ES-I3 (cell line): ENCODE data around the gene ANGPTL4.
A peak's percentile ranks its signal among the peaks of the same experiment; 100 is the strongest.
"Not testable (repeated sequence)": the region's sequence is repeated elsewhere in the genome, so short reads cannot be mapped to it uniquely, and the experiment has no call there.

Experiments
- H3K36me3 ChIP-seq: 2 replicates; pipeline ENCODE4 v1.6.1; 2013; ENCODE audit warnings: mild to moderate bottlenecking, low read length, control low read depth, moderate library complexity; ENCODE audit not compliant: insufficient read depth
- H3K4me1 ChIP-seq: 2 replicates; pipeline ENCODE4 v1.6.1; 2013; ENCODE audit warnings: mild to moderate bottlenecking, control low read depth, low read length; ENCODE audit not compliant: insufficient read depth
- H3K9ac ChIP-seq: 2 replicates; pipeline ENCODE4 v1.6.1; 2013; ENCODE audit warnings: low read depth, mild to moderate bottlenecking, low read length, moderate library complexity
- H3K9me3 ChIP-seq: 2 replicates; pipeline ENCODE4 v1.6.1; 2013; ENCODE audit warnings: mild to moderate bottlenecking, low read length, moderate library complexity; ENCODE audit not compliant: control insufficient read depth, insufficient read depth

The ANGPTL4 gene

GRCh38 chr19:8397271-8397670 is 33.3 kb downstream of the ANGPTL4 start:
- Histone ChIP-seq H3K9me3 (no peaks in the 10 kb centered on the region), H3K9ac (no peak overlapping the region), H3K36me3 (no peaks in the 10 kb centered on the region), H3K4me1 (peaks cover 17% of the 10 kb centered on the region; the same call in 1 of the 2 replicates)

- Histone ChIP-seq H3K9ac (no peak overlapping the region; the same call in 1 of the 2 replicates), H3K36me3 (no peaks in the 10 kb centered on the region), H3K4me1 (peaks cover 17% of the 10 kb centered on the region; the same call in 1 of the 2 replicates), H3K9me3 (no peaks in the 10 kb centered on the region)
These were observed 33.9 kb downstream of the ANGPTL4 start for GRCh38 chr19:8397746-8398310.

GRCh38 chr19:8398311-8398771 is 34.4 kb downstream of the ANGPTL4 start:
- no peaks in the 10 kb centered on the region for H3K9me3 ChIP-seq
- H3K4me1 ChIP-seq: peaks cover 17% of the 10 kb centered on the region; the same call in 1 of the 2 replicates
- H3K36me3 ChIP-seq: no peaks in the 10 kb centered on the region
- H3K9ac ChIP-seq: no peak overlapping the region

GRCh38 chr19:8399681-8400188 is 35.8 kb downstream of the ANGPTL4 start:
- H3K36me3 ChIP-seq: no peaks in the 10 kb centered on the region
- H3K9ac ChIP-seq: no peak overlapping the region
- peaks cover 17% of the 10 kb centered on the region; the same call in 1 of the 2 replicates for H3K4me1 ChIP-seq
- H3K9me3 ChIP-seq: no peaks in the 10 kb centered on the region

GRCh38 chr19:8401981-8402411 is 38.0 kb downstream of the ANGPTL4 start:
- Histone ChIP-seq H3K36me3 (no peaks in the 10 kb centered on the region), H3K9me3 (no peaks in the 10 kb centered on the region), H3K9ac (no peak overlapping the region), H3K4me1 (peaks cover 15% of the 10 kb centered on the region; the same call in 1 of the 2 replicates)

GRCh38 chr19:8403098-8403819 is 39.3 kb downstream of the ANGPTL4 start:
- Histone ChIP-seq H3K36me3 (no peaks in the 10 kb centered on the region), H3K4me1 (peaks cover 2% of the 10 kb centered on the region; the same call in 1 of the 2 replicates), H3K9ac (no peak overlapping the region), H3K9me3 (no peaks in the 10 kb centered on the region)

- Histone ChIP-seq H3K9ac (no peak overlapping the region), H3K4me1 (no peaks in the 10 kb centered on the region), H3K9me3 (no peaks in the 10 kb centered on the region), H3K36me3 (no peaks in the 10 kb centered on the region)
These were observed 39.8 kb downstream of the ANGPTL4 start for GRCh38 chr19:8403820-8404109.

GRCh38 chr19:8404391-8405151 is 40.6 kb downstream of the ANGPTL4 start:
- H3K36me3 ChIP-seq: no peaks in the 10 kb centered on the region
- H3K9ac ChIP-seq: no peak overlapping the region
- H3K9me3 ChIP-seq: no peaks in the 10 kb centered on the region
- H3K4me1 ChIP-seq: no peaks in the 10 kb centered on the region

- H3K9me3 ChIP-seq, H3K36me3 ChIP-seq, H3K9ac ChIP-seq: not testable (repeated sequence)
These were observed 46.8 kb downstream of the ANGPTL4 start for GRCh38 chr19:8410718-8411117.

GRCh38 chr19:8412783-8413628 is 49.1 kb downstream of the ANGPTL4 start, which contains the start of gene MARCHF2:
Gene MARCHF2 (plus strand): TSS chr19:8413305. CDS start chr19:8421841, 8,536 bp downstream.
- H3K9me3 ChIP-seq: no peaks in the 10 kb centered on the region
- H3K36me3 ChIP-seq: no peaks in the 10 kb centered on the region

More at GRCh38 chr19:8410718-8411117, 46.8 kb downstream of the ANGPTL4 start:
- not testable (repeated sequence) for H3K4me1 ChIP-seq

GRCh38 chr19:8413629-8413995 is 49.7 kb downstream of the ANGPTL4 start:
- no peaks in the 10 kb centered on the region for H3K9me3 ChIP-seq
- no peaks in the 10 kb centered on the region for H3K36me3 ChIP-seq
- no peaks in the 10 kb centered on the region; the same call in 1 of the 2 replicates for H3K4me1 ChIP-seq
- peak overlapping the region; percentile 89 for H3K9ac ChIP-seq

More at GRCh38 chr19:8412783-8413628, 49.1 kb downstream of the ANGPTL4 start, which contains the start of gene MARCHF2:
- Histone ChIP-seq H3K9ac (peak within 1 kb of the TSS; percentile 89), H3K4me1 (no peaks in the 10 kb centered on the region; the same call in 1 of the 2 replicates)

- Histone ChIP-seq H3K4me1 (no peaks in the 10 kb centered on the region; the same call in 1 of the 2 replicates), H3K9ac (no peak overlapping the region), H3K9me3 (no peaks in the 10 kb centered on the region), H3K36me3 (no peaks in the 10 kb centered on the region)
These were observed 52.8 kb downstream of the ANGPTL4 start for GRCh38 chr19:8416796-8417195.

- H3K9ac ChIP-seq: no peak overlapping the region
- H3K36me3 ChIP-seq: no peaks in the 10 kb centered on the region
- H3K4me1 ChIP-seq: peaks cover 8% of the 10 kb centered on the region; the same call in 1 of the 2 replicates
- H3K9me3 ChIP-seq: no peaks in the 10 kb centered on the region
These were observed 57.8 kb downstream of the ANGPTL4 start for GRCh38 chr19:8421484-8422461.
